HG03571 (cell line): ENCODE data around the gene TINAG.
"Not testable (repeated sequence)": the region's sequence is repeated elsewhere in the genome, so short reads cannot be mapped to it uniquely, and the experiment has no call there.

Source experiments
- ATAC-seq: cut with Tn5 transposase; IDR thresholded peaks from one replicate; pipeline ENCODE4 v1.9.1; 2021; ENCODE audit not compliant: unreplicated experiment

Gene TINAG

GRCh38 chr6:54307439-54307910 lies 766 bp upstream of the TINAG start:
- peak; percentile 61 for ATAC-seq

- no peak for ATAC-seq
Measured at GRCh38 chr6:54308986-54309315, 710 bp downstream of the TINAG start.

GRCh38 chr6:54310377-54311152 lies 2.3 kb downstream of the TINAG start:
- no peak for ATAC-seq

GRCh38 chr6:54315656-54316055 lies 7.4 kb downstream of the TINAG start:
- ATAC-seq: no peak

- no peak for ATAC-seq
Measured at GRCh38 chr6:54320871-54321270, 12.6 kb downstream of the TINAG start.

- ATAC-seq: no peak
Measured at GRCh38 chr6:54327631-54328030, 19.4 kb downstream of the TINAG start.

GRCh38 chr6:54331571-54331970 lies 23.3 kb downstream of the TINAG start:
- not testable (repeated sequence) for ATAC-seq

GRCh38 chr6:54335871-54336270 lies 27.6 kb downstream of the TINAG start:
- no peak for ATAC-seq

- no peak for ATAC-seq
Measured at GRCh38 chr6:54353975-54354374, 45.7 kb downstream of the TINAG start.

GRCh38 chr6:54354608-54355007 lies 46.4 kb downstream of the TINAG start:
- ATAC-seq: no peak

- ATAC-seq: no peak
Measured at GRCh38 chr6:54357141-54357540, 48.9 kb downstream of the TINAG start.

GRCh38 chr6:54361188-54361587 lies 52.9 kb downstream of the TINAG start:
- no peak for ATAC-seq

- no peak for ATAC-seq
Measured at GRCh38 chr6:54361734-54362133, 53.5 kb downstream of the TINAG start.

GRCh38 chr6:54366667-54367327 lies 58.6 kb downstream of the TINAG start:
- ATAC-seq: no peak

- ATAC-seq: no peak
Measured at GRCh38 chr6:54377776-54378175, 69.5 kb downstream of the TINAG start.

- ATAC-seq: no peak
Measured at GRCh38 chr6:54386295-54386694, 78.1 kb downstream of the TINAG start.

- no peak for ATAC-seq
Measured at GRCh38 chr6:54390362-54390761, 82.1 kb downstream of the TINAG start.

- ATAC-seq: no peak
Measured at GRCh38 chr6:54391577-54391976, 83.3 kb downstream of the TINAG start.

GRCh38 chr6:54403096-54403495 lies 94.9 kb downstream of the TINAG start:
- ATAC-seq: no peak

GRCh38 chr6:54404791-54405190 lies 96.5 kb downstream of the TINAG start:
- no peak for ATAC-seq

GRCh38 chr6:54411767-54412166 lies 103.5 kb downstream of the TINAG start:
- ATAC-seq: no peak

GRCh38 chr6:54415517-54415916 lies 107.3 kb downstream of the TINAG start:
- ATAC-seq: no peak

GRCh38 chr6:54419885-54420284 lies 111.6 kb downstream of the TINAG start:
- ATAC-seq: no peak
